ENCODE data around the gene RALGAPA1. TPM values are rescaled to one million over a fixed set of nuclear protein-coding genes. Genes with fewer than 3 reads are reported as not detected.

The RALGAPA1 gene
- total RNA-seq, 4 donors from 2014 or later = 52.5 to 127 (median 67.7) TPM

DNA sequence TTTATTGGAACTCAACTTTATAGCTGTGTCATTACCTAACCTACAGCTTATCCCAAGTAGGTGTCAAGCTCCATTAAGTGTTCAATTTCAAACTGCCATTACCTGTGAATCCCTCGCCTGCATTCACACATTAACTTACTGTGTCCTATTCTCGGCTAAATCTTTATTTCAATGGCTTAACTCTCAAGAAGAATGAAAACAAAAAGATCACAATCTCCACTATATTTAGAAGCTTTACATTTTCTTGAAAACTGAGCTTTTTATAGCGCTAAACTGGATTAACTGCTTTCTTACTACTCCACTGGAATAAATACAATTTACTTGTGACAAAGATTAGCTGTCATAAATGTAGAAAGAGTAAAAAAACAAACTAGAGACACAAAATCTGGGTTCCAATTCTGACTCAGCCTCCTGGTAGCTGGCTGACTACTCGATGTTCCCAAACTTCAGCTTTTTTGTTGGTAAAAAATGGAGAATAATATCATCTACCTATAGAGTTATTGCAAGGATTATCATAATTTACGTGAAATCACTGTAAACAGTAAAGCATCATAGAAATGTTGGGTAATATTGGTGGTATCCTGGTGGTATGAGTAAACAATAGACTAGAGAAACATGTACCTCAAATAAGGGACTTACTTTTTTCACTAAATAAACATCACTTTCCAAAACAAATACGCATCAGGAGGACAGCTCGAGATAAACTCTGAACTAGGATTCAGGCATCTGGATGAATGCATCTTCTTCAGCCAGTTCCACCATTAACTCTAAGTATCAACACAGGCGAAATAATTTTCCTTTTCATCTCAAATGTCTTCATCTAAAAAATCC, 1.7 kb downstream of the RALGAPA1 start:
- no peaks in the 10 kb centered on the region for H3K36me3 ChIP-seq
- TF ChIP-seq POLR2AphosphoS5 (IDR thresholded peaks at IDR 0.05) = no peak
- TF ChIP-seq, protein P1, sequence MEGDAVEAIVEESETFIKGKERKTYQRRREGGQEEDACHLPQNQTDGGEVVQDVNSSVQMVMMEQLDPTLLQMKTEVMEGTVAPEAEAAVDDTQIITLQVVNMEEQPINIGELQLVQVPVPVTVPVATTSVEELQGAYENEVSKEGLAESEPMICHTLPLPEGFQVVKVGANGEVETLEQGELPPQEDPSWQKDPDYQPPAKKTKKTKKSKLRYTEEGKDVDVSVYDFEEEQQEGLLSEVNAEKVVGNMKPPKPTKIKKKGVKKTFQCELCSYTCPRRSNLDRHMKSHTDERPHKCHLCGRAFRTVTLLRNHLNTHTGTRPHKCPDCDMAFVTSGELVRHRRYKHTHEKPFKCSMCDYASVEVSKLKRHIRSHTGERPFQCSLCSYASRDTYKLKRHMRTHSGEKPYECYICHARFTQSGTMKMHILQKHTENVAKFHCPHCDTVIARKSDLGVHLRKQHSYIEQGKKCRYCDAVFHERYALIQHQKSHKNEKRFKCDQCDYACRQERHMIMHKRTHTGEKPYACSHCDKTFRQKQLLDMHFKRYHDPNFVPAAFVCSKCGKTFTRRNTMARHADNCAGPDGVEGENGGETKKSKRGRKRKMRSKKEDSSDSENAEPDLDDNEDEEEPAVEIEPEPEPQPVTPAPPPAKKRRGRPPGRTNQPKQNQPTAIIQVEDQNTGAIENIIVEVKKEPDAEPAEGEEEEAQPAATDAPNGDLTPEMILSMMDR (IDR thresholded peaks at IDR 0.05) = no peak
- TF ChIP-seq EP300 (IDR thresholded peaks at IDR 0.05) = no peak
- no peak for TF ChIP-seq POLR2A (IDR thresholded peaks at IDR 0.05)
- peak overlapping the region; percentile 82 for H3K4me3 ChIP-seq
- DNase-seq (ENCODE audit: low spot score in 2 of 2) = no peak
- no peak overlapping the region for H3K27ac ChIP-seq
- no peaks in the 10 kb centered on the region for H3K27me3 ChIP-seq
- 62% methylated on average over 8 of the region's 8 CpGs for WGBS
- H3K9me3 ChIP-seq = no peaks in the 10 kb centered on the region
- peaks cover 29% of the 10 kb centered on the region for H3K4me1 ChIP-seq

DNA sequence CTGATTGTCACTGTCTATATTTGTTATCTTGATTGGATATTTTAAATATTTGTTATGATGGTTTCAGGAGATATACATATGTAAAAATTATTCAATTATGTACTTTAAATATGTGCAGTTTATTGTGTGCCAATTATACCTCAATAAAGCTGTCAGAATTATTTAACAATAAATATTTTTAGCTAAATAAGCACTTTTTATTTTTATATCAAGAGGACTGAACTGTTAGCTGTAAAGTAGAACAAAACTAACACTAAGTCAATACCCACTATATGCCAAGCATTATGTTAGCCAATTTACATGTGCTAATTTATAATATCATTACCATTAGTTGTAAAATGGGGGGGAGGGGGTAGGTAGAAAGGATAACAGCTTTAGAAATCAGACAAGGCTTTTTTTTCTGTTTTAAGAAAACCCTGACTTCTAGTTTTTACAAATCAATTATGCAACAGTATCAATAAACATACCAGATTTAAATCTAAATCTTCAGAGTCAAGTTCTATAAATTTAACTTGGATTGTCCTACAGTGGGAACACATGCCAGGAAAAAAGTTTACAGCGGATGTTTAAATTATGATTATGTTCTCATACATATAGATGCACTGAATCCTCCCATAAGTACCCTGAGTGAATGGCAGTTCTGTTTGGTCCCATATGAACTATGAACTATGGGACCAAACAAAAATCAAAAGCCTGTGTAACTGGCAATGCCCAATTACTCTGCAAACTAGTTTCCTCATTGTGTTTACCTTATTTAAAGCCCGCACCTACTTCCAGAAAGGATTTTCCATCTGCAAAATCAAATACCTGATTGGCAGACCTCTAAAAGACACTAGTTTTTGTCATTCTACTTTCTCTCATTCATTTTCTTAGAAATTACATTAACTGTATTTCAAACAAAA, 2.8 kb downstream of the RALGAPA1 start:
- no peaks in the 10 kb centered on the region for H3K27me3 ChIP-seq
- peaks cover 29% of the 10 kb centered on the region for H3K4me1 ChIP-seq
- no peak for TF ChIP-seq POLR2A (IDR thresholded peaks at IDR 0.05)
- TF ChIP-seq POLR2AphosphoS5 (IDR thresholded peaks at IDR 0.05) = no peak
- TF ChIP-seq EP300 (IDR thresholded peaks at IDR 0.05) = no peak
- TF ChIP-seq, protein P1 (IDR thresholded peaks at IDR 0.05) = no peak
- 70% methylated on average over 2 of the region's 2 CpGs for WGBS
- H3K27ac ChIP-seq = no peak overlapping the region
- H3K9me3 ChIP-seq = no peaks in the 10 kb centered on the region
- no peak for DNase-seq (ENCODE audit: low spot score in 2 of 2)
- H3K36me3 ChIP-seq = no peaks in the 10 kb centered on the region
- no peak overlapping the region for H3K4me3 ChIP-seq

DNA sequence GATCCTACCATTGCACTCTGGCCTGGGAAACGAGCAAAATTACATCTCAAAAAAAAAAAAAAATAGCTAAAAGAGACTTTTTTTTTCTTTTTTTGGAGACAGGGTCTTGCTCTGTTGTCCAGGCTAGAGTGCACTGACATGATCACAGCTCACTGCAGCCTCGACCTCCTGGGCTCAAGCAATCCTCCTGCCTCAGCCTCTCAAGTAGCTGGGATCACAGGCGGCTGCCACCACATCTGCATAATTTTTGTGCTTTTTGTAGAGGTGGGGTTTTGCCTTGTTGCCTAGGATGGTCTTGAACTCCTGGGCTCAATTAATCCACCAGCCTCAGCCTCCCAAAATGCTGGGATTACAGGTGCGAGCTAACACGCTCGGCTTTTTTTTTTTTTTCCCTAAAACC, 11.3 kb downstream of the RALGAPA1 start:
- no peaks in the 10 kb centered on the region for H3K4me1 ChIP-seq
- H3K4me3 ChIP-seq = no peak overlapping the region
- WGBS = 92% methylated on average over 6 of the region's 6 CpGs
- no peaks in the 10 kb centered on the region for H3K36me3 ChIP-seq
- TF ChIP-seq POLR2A (IDR thresholded peaks at IDR 0.05) (no peak), POLR2AphosphoS5 (IDR thresholded peaks at IDR 0.05) (no peak), EP300 (IDR thresholded peaks at IDR 0.05) (no peak)
- TF ChIP-seq, protein P1 (IDR thresholded peaks at IDR 0.05) = no peak
- H3K27ac ChIP-seq = no peak overlapping the region
- H3K27me3 ChIP-seq = no peaks in the 10 kb centered on the region
- DNase-seq (ENCODE audit: low spot score in 2 of 2) = no peak
- no peaks in the 10 kb centered on the region for H3K9me3 ChIP-seq

DNA sequence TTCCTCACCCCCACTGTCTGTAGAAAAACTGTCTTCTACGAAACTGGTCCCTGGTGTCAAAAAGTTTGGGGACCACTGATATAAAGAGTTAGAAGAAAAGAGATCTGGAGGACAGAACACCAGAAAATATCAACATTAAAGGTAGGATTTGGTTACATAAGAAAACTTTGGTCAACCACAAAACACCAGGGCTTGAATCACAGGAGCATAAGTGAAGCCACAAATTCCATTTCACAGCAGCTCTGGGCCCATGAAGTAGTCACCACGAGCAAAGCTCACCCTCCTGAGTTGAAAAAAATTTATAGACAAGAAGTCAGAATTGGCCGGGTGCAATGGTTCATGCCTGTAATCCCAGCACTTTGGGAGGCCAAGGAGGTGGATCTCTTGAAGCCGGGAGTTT, 19.4 kb downstream of the RALGAPA1 start:
- WGBS = 95% methylated on average over 4 of the region's 4 CpGs
- Histone ChIP-seq H3K4me1 (no peaks in the 10 kb centered on the region), H3K9me3 (no peaks in the 10 kb centered on the region), H3K27me3 (no peaks in the 10 kb centered on the region), H3K27ac (no peak overlapping the region), H3K36me3 (no peaks in the 10 kb centered on the region), H3K4me3 (no peak overlapping the region)
- DNase-seq (ENCODE audit: low spot score in 2 of 2) = no peak
- no peak for TF ChIP-seq POLR2A (IDR thresholded peaks at IDR 0.05)
- no peak for TF ChIP-seq EP300 (IDR thresholded peaks at IDR 0.05)
- TF ChIP-seq POLR2AphosphoS5 (IDR thresholded peaks at IDR 0.05) = no peak
- TF ChIP-seq, protein P1 (IDR thresholded peaks at IDR 0.05) = no peak

DNA sequence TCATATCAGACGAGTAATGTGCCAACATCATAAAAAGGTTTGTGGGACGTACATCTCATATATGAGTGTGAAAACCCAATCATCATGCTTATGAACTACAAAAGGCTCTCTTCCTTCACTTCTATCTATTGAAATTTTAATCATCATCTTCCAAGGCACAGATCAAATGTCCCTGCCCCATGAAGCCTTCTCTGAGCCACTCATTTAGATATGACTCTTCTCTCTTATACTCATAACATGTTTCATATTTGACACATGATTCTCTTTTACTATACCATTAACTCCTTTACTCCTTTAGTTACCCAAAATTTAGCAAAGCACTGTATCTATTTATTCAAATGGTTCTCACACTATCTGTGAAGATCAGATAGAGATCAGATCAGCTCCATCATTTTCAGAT, 22.2 kb downstream of the RALGAPA1 start:
- Histone ChIP-seq H3K27ac (no peak overlapping the region), H3K4me1 (no peaks in the 10 kb centered on the region), H3K36me3 (no peaks in the 10 kb centered on the region), H3K9me3 (no peaks in the 10 kb centered on the region), H3K4me3 (no peak overlapping the region), H3K27me3 (no peaks in the 10 kb centered on the region)
- no peak for DNase-seq (ENCODE audit: low spot score in 2 of 2)
- WGBS = 93% methylated on average over 2 of the region's 2 CpGs
- TF ChIP-seq POLR2AphosphoS5 (IDR thresholded peaks at IDR 0.05) (no peak), POLR2A (IDR thresholded peaks at IDR 0.05) (no peak), EP300 (IDR thresholded peaks at IDR 0.05) (no peak)
- TF ChIP-seq, protein P1 (IDR thresholded peaks at IDR 0.05) = no peak

All from suprapubic skin (tissue), 4 donors.